ENCODE data around the gene CYP4F8.
"Not testable (repeated sequence)": the region's sequence is repeated elsewhere in the genome, so short reads cannot be mapped to it uniquely, and the experiment has no call there.

The CYP4F8 gene

GRCh38 chr19:15593766-15594165, 21.3 kb upstream of the CYP4F8 start:
- not testable (repeated sequence) for H3K4me1 Mint-ChIP-seq (ENCODE audit: low read depth); H3K27ac Mint-ChIP-seq; H3K36me3 Mint-ChIP-seq (ENCODE audit: low read depth); DNase-seq; H3K4me3 Mint-ChIP-seq
- peaks cover 13% of the 10 kb centered on the region for H3K9me3 Mint-ChIP-seq
- H3K27me3 Mint-ChIP-seq, result peaks cover 57% of the 10 kb centered on the region

GRCh38 chr19:15595069-15595468, 19.9 kb upstream of the CYP4F8 start:
- Mint-ChIP-seq H3K9me3 (peaks cover 13% of the 10 kb centered on the region), H3K4me3 (no peak overlapping the region), H3K36me3 (ENCODE audit: low read depth) (no peaks in the 10 kb centered on the region), H3K4me1 (ENCODE audit: low read depth) (no peaks in the 10 kb centered on the region), H3K27ac (no peak overlapping the region), H3K27me3 (peaks cover 53% of the 10 kb centered on the region)
- DNase-seq, result no peak

- not testable (repeated sequence) for H3K4me3 Mint-ChIP-seq; H3K36me3 Mint-ChIP-seq (ENCODE audit: low read depth); H3K27me3 Mint-ChIP-seq; H3K27ac Mint-ChIP-seq; H3K4me1 Mint-ChIP-seq (ENCODE audit: low read depth); DNase-seq; H3K9me3 Mint-ChIP-seq
Measured at GRCh38 chr19:15607978-15608925, 6.8 kb upstream of the CYP4F8 start.

GRCh38 chr19:15609261-15609660, 5.8 kb upstream of the CYP4F8 start:
- Mint-ChIP-seq H3K36me3 (ENCODE audit: low read depth) (no peaks in the 10 kb centered on the region), H3K4me3 (no peak overlapping the region), H3K4me1 (ENCODE audit: low read depth) (no peaks in the 10 kb centered on the region), H3K9me3 (no peaks in the 10 kb centered on the region), H3K27ac (no peak overlapping the region), H3K27me3 (peaks cover 9% of the 10 kb centered on the region)
- DNase-seq, result no peak

- no peak overlapping the region for H3K4me3 Mint-ChIP-seq
- peaks cover 3% of the 10 kb centered on the region for H3K9me3 Mint-ChIP-seq
- H3K27ac Mint-ChIP-seq, result no peak overlapping the region
- H3K27me3 Mint-ChIP-seq, result peaks cover 9% of the 10 kb centered on the region
- H3K4me1 Mint-ChIP-seq (ENCODE audit: low read depth), result no peaks in the 10 kb centered on the region
- no peak for DNase-seq
- H3K36me3 Mint-ChIP-seq (ENCODE audit: low read depth), result no peaks in the 10 kb centered on the region
Measured at GRCh38 chr19:15612342-15612741, 2.7 kb upstream of the CYP4F8 start.

- peaks cover 3% of the 10 kb centered on the region for H3K9me3 Mint-ChIP-seq
- no peak overlapping the region for H3K4me3 Mint-ChIP-seq
- H3K27ac Mint-ChIP-seq, result no peak overlapping the region
- H3K4me1 Mint-ChIP-seq (ENCODE audit: low read depth), result no peaks in the 10 kb centered on the region
- DNase-seq, result no peak
- no peaks in the 10 kb centered on the region for H3K36me3 Mint-ChIP-seq (ENCODE audit: low read depth)
- H3K27me3 Mint-ChIP-seq, result peaks cover 18% of the 10 kb centered on the region
Measured at GRCh38 chr19:15613338-15613737, 1.7 kb upstream of the CYP4F8 start.

- Mint-ChIP-seq H3K36me3 (ENCODE audit: low read depth) (no peaks in the 10 kb centered on the region), H3K4me1 (ENCODE audit: low read depth) (no peaks in the 10 kb centered on the region), H3K9me3 (peaks cover 3% of the 10 kb centered on the region), H3K27me3 (peaks cover 31% of the 10 kb centered on the region), H3K27ac (peak overlapping the region; percentile 79), H3K4me3 (no peak overlapping the region)
- DNase-seq, result no peak
Measured at GRCh38 chr19:15615526-15615925, 508 bp downstream of the CYP4F8 start.

- H3K27ac Mint-ChIP-seq, result peak overlapping the region; percentile 79
- H3K4me1 Mint-ChIP-seq (ENCODE audit: low read depth), result no peaks in the 10 kb centered on the region
- DNase-seq, result no peak
- no peak overlapping the region for H3K4me3 Mint-ChIP-seq
- H3K36me3 Mint-ChIP-seq (ENCODE audit: low read depth), result no peaks in the 10 kb centered on the region
- H3K27me3 Mint-ChIP-seq, result peaks cover 31% of the 10 kb centered on the region
- peaks cover 3% of the 10 kb centered on the region for H3K9me3 Mint-ChIP-seq
Measured at GRCh38 chr19:15616183-15616582, 1.2 kb downstream of the CYP4F8 start.

GRCh38 chr19:15616627-15617270, 1.7 kb downstream of the CYP4F8 start:
- peaks cover 36% of the 10 kb centered on the region for H3K27me3 Mint-ChIP-seq
- H3K9me3 Mint-ChIP-seq, result peaks cover 3% of the 10 kb centered on the region
- H3K36me3 Mint-ChIP-seq (ENCODE audit: low read depth), result no peaks in the 10 kb centered on the region
- peak overlapping the region; percentile 79 for H3K27ac Mint-ChIP-seq
- DNase-seq, result no peak
- no peak overlapping the region for H3K4me3 Mint-ChIP-seq
- H3K4me1 Mint-ChIP-seq (ENCODE audit: low read depth), result no peaks in the 10 kb centered on the region

GRCh38 chr19:15618321-15618720, 3.3 kb downstream of the CYP4F8 start:
- Mint-ChIP-seq H3K27me3 (peaks cover 42% of the 10 kb centered on the region), H3K4me3 (no peak overlapping the region), H3K9me3 (peaks cover 3% of the 10 kb centered on the region), H3K4me1 (ENCODE audit: low read depth) (no peaks in the 10 kb centered on the region), H3K27ac (no peak overlapping the region), H3K36me3 (ENCODE audit: low read depth) (no peaks in the 10 kb centered on the region)
- DNase-seq, result no peak

GRCh38 chr19:15621801-15622200, 6.8 kb downstream of the CYP4F8 start:
- Mint-ChIP-seq H3K36me3 (ENCODE audit: low read depth) (no peaks in the 10 kb centered on the region), H3K4me3 (no peak overlapping the region), H3K4me1 (ENCODE audit: low read depth) (no peaks in the 10 kb centered on the region), H3K9me3 (no peaks in the 10 kb centered on the region), H3K27me3 (peaks cover 49% of the 10 kb centered on the region), H3K27ac (no peak overlapping the region)
- no peak for DNase-seq

- Mint-ChIP-seq H3K9me3 (no peaks in the 10 kb centered on the region), H3K27me3 (peaks cover 43% of the 10 kb centered on the region), H3K4me1 (ENCODE audit: low read depth) (no peaks in the 10 kb centered on the region), H3K27ac (no peak overlapping the region), H3K36me3 (ENCODE audit: low read depth) (no peaks in the 10 kb centered on the region), H3K4me3 (no peak overlapping the region)
- DNase-seq, result no peak
Measured at GRCh38 chr19:15622991-15623390, 8.0 kb downstream of the CYP4F8 start.

GRCh38 chr19:15623711-15624318, 8.8 kb downstream of the CYP4F8 start:
- H3K27ac Mint-ChIP-seq, result no peak overlapping the region
- DNase-seq, result no peak
- H3K4me1 Mint-ChIP-seq (ENCODE audit: low read depth), result no peaks in the 10 kb centered on the region
- no peak overlapping the region for H3K4me3 Mint-ChIP-seq
- H3K27me3 Mint-ChIP-seq, result peaks cover 43% of the 10 kb centered on the region
- H3K9me3 Mint-ChIP-seq, result no peaks in the 10 kb centered on the region
- no peaks in the 10 kb centered on the region for H3K36me3 Mint-ChIP-seq (ENCODE audit: low read depth)

- DNase-seq, result no peak
- Mint-ChIP-seq H3K9me3 (no peaks in the 10 kb centered on the region), H3K27me3 (peaks cover 26% of the 10 kb centered on the region), H3K4me1 (ENCODE audit: low read depth) (no peaks in the 10 kb centered on the region), H3K4me3 (no peak overlapping the region), H3K27ac (no peak overlapping the region), H3K36me3 (ENCODE audit: low read depth) (no peaks in the 10 kb centered on the region)
Measured at GRCh38 chr19:15628236-15629002, 13.4 kb downstream of the CYP4F8 start.

Measured in activated T-cell treated with anti-CD3 and anti-CD28 coated beads, Interleukin-2, amount 50 U/mL, for 24 hours (primary cell).